Motor neuron (in vitro differentiated cells): Measurements from ENCODE around the gene FGD6. TPM values are rescaled to one million over a fixed set of nuclear protein-coding genes. Genes with fewer than 3 reads are reported as not detected.
"Not testable (repeated sequence)": the region's sequence is repeated elsewhere in the genome, so short reads cannot be mapped to it uniquely, and the experiment has no call there.

ENCODE experiments used
- ATAC-seq, 8 experiments: fragments of 200-7000 bp; cut with Tn5 transposase; replicated peaks in 6 of 8; 2 replicates each; pipeline ENCODE4 v1.8.0; 2021; ENCODE audit warnings: mild to moderate bottlenecking in 8 of 8, moderate library complexity in 8 of 8
- H3K27ac ChIP-seq, 2 donors: fragments of 250-450 bp; sonication (Bioruptor Pico); 2 replicates each; pipeline ENCODE4 v1.9.0; 2021; ENCODE audit warnings: antibody characterized with exemption in 2 of 2, mild to moderate bottlenecking in 2 of 2, moderate library complexity in 1 of 2
- H3K4me1 ChIP-seq, 2 donors: fragments of 250-450 bp; sonication (Bioruptor Pico); replicated peaks in 1 of 2; 2 replicates each; pipeline ENCODE4 v1.6.1; 2021; ENCODE audit warnings: antibody characterized with exemption in 2 of 2, mild to moderate bottlenecking in 2 of 2, moderate library complexity in 1 of 2
- H3K4me3 ChIP-seq, 5 donors: fragments of 250-450 bp; sonication (Bioruptor Pico); 2 replicates each; pipeline ENCODE4 v1.9.0; 2021; ENCODE audit warnings: antibody characterized with exemption in 5 of 5, mild to moderate bottlenecking in 5 of 5, moderate library complexity in 4 of 5
- WGBS, 10 experiments: fragments of 450-650 bp; shearing (Covaris generic); methylation state at CpG; one replicate each; pipeline ENCODE4 v1.0.0; 2022; 5-methylcytosine and 5-hydroxymethylcytosine counted together
- in situ Hi-C, 9 experiments: fragments of 400-800 bp; cut with MboI; loops; one replicate each; pipeline ENCODE4 v1.15.0; 2021; ENCODE audit warnings: low sequenced_read_pairs in 9 of 9, low pct_unique_long_range_greater_than_20kb in 2 of 9; ENCODE audit not compliant: unreplicated experiment in 9 of 9
- total RNA-seq, 8 experiments: library from RNA; unstranded; fragments of 300-600 nt; gene quantifications; 2 replicates each; pipeline versions ENCODE4 v1.2.3 to v1.2.4, GENCODE V29; 2022

The FGD6 gene
- total RNA-seq, 8 experiments from 2014 or later, result 5.0 to 63.9 (median 18.1) TPM

DNA sequence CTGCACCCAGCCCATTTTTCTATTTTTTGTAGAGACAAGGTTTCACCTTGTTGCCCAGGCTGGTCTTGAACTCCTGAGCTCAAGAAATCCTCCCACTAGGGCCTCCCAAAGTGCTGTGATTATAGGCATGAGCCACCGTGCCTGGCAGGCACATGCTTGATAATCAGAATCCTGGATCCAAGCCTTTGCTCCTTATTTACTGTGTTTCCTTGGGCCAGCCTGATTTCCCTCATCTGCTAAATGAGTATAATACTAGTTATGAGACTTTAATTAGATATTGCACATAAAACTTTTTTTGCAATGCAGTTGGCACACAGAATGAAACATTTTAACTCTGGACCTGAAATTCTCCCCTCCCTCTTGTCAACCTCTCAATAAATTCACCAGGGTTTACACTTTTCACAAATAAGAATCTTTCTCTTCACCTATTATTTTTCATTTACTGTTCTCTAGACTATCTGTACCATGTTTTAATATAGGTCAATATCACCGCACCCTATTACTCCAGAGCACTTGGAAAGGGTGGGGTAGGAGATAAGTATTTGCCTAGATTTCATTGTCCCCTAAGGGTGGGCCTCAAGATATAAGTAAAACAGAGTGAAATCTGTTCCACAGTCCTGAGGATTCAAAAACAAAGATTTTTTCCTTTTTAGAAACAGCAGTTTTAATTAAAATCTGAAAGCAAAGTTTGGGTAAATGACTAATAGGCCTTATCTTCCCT is 74.7 kb downstream of the FGD6 start:
- in situ Hi-C loops, result loop anchor here in 1 of 9 experiments (25.0 kb wide), 1 partner anchor 195 kb away; no protein-coding TSS in a partner anchor
- no peak for ATAC-seq
- H3K4me3 ChIP-seq, result no peak overlapping the region
- 33 to 100% (median 100%) methylated on average over 1 to 2 of the region's 2 CpGs; no CpG with 5 or more reads in 1 of the 10 experiments for WGBS, 10 experiments
- H3K4me1 ChIP-seq, result peaks cover 12 to 24% of the 10 kb centered on the region in 2 donors
- H3K27ac ChIP-seq, result no peak overlapping the region

- Histone ChIP-seq H3K27ac (no peak overlapping the region), H3K4me1 (peaks cover 6 to 11% of the 10 kb centered on the region in 2 donors), H3K4me3 (no peak overlapping the region)
- in situ Hi-C loops, result loop anchor here in 1 of 9 experiments (25.0 kb wide), 1 partner anchor 196 kb away; no protein-coding TSS in a partner anchor
- no peak for ATAC-seq
- WGBS, 10 experiments, result 0 to 100% (median 89%) methylated on average over 1 to 4 of the region's 4 CpGs; no CpG with 5 or more reads in 3 of the 10 experiments
Observed at GRCh38 chr12:95141310-95141709, 76.0 kb downstream of the FGD6 start.

DNA sequence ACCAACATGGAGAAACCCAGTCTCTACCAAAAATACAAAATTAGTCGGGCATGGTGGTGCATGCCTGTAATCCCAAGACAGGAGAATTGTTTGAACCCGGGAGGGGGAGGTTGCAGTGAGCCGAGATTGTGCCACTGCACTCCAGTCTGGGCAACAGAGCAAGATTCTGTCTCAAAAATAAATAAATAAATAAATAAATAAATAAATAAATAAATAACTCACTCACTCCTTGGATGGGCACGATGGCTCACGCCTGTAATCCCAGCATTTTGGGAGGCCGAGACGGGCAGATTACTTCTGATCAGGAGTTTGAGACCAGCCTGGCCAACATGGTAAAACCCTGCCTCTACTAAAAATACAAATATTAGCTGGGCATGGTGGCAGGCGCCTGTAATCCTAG is 79.2 kb downstream of the FGD6 start:
- not testable (repeated sequence) for H3K4me1 ChIP-seq, H3K4me3 ChIP-seq, ATAC-seq, H3K27ac ChIP-seq
- in situ Hi-C loops, result loop anchor here in 1 of 9 experiments (25.0 kb wide), 1 partner anchor 199 kb away; no protein-coding TSS in a partner anchor
- WGBS, 10 experiments, result 90 to 100% (median 100%) methylated on average over 1 to 3 of the region's 8 CpGs; no CpG with 5 or more reads in 2 of the 10 experiments

DNA sequence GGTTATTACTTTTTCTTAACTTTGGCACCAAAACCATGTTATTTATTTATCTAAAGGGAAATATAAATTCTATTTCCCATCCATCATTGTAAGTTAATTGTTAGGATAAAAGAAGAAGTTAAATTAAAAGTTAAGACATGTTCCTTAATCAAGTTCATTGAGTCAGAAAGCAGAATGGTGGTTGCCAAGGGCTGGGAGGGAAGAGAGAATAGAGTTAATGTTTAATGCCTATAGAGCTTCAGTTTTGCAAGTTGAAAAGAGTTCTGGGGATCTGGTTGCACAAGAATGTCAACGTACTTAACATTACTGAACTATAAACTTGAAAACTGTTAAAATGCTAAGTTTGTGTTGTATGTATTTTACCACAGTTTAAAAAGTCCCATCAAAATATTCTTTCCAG is 80.7 kb downstream of the FGD6 start:
- in situ Hi-C loops, result loop anchor here in 1 of 9 experiments (25.0 kb wide), 1 partner anchor 201 kb away; no protein-coding TSS in a partner anchor
- Histone ChIP-seq H3K27ac (no peak overlapping the region), H3K4me3 (no peak overlapping the region), H3K4me1 (no peaks in the 10 kb centered on the region)
- 25 to 100% (median 40%) methylated on average over 1 of the region's 1 CpG; no CpG with 5 or more reads in 3 of the 10 experiments for WGBS, 10 experiments
- ATAC-seq, result no peak

DNA sequence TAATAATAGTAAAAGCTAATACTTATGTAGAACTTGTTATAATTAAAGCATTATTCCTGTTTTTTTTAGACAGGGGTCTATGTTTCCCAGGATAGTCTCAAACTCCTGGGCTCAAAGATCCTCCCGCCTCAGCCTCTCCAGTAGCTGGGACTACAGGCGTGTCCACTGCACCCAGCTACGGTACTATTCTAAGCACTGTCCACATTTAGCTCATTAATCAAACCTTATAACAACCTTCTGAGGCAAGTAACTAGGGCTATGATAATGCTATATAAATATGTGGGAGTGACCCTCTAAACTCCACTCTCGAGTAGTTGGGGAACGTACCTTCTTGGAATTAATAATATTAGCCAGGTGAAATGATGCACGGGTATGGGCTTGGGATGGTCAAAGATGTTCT is 83.2 kb downstream of the FGD6 start:
- WGBS, 10 experiments, result 93 to 100% (median 98%) methylated on average over 1 to 6 of the region's 6 CpGs; no CpG with 5 or more reads in 2 of the 10 experiments

GRCh38 chr12:95131589-95132340 is 85.5 kb downstream of the FGD6 start:
- ATAC-seq, result no peak
- Histone ChIP-seq H3K4me3 (no peak overlapping the region), H3K27ac (no peak overlapping the region)

More for the DNA sequence above, 83.2 kb downstream of the FGD6 start:
- in situ Hi-C loops, result loop anchor here in 1 of 9 experiments (25.0 kb wide), 1 partner anchor 203 kb away; no protein-coding TSS in a partner anchor
- no peak for ATAC-seq
- Histone ChIP-seq H3K27ac (no peak overlapping the region), H3K4me1 (no peaks in the 10 kb centered on the region), H3K4me3 (no peak overlapping the region)

DNA sequence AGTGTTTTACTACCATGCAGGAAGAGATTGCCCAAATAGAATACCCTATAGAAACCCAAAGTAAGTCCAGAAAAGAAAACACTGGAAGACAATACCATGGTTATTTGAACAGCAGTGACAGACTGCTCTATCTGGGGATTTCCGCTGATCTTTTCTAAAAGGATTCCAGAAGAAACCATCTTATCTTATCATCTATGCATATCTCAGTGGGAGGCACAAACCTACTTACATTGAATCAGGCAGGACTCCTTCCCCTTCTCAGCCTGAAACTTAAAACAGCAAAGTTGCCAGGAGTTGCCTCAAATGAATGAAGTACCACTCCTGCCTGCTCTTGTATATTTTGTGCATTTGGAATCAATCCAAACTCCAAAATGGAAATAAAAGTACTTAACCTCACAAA is 87.2 kb downstream of the FGD6 start:
- Histone ChIP-seq H3K27ac (no peak overlapping the region), H3K4me1 (no peaks in the 10 kb centered on the region), H3K4me3 (no peak overlapping the region)
- in situ Hi-C loops, result loop anchor here in 1 of 9 experiments (25.0 kb wide), 1 partner anchor 207 kb away; no protein-coding TSS in a partner anchor
- peak in 2 of 8 experiments; percentile 39 to 44 for ATAC-seq
- 80 to 100% (median 85%) methylated on average over 1 of the region's 1 CpG; no CpG with 5 or more reads in 4 of the 10 experiments for WGBS, 10 experiments

More at GRCh38 chr12:95131589-95132340, 85.5 kb downstream of the FGD6 start:
- no peaks in the 10 kb centered on the region for H3K4me1 ChIP-seq
- in situ Hi-C loops, result loop anchor here in 1 of 9 experiments (25.0 kb wide), 1 partner anchor 206 kb away; no protein-coding TSS in a partner anchor
- WGBS, 10 experiments, result 67 to 100% (median 85%) methylated on average over 1 to 9 of the region's 10 CpGs

GRCh38 chr12:95129115-95129514 is 88.2 kb downstream of the FGD6 start:
- no peak overlapping the region for H3K4me3 ChIP-seq
- no peaks in the 10 kb centered on the region for H3K4me1 ChIP-seq
- in situ Hi-C loops, result loop anchor here in 1 of 9 experiments (25.0 kb wide), 1 partner anchor 208 kb away; no protein-coding TSS in a partner anchor
- ATAC-seq, result no peak
- no peak overlapping the region for H3K27ac ChIP-seq
- 67 to 100% (median 96%) methylated on average over 1 to 2 of the region's 2 CpGs; no CpG with 5 or more reads in 2 of the 10 experiments for WGBS, 10 experiments

- H3K27ac ChIP-seq, result no peak overlapping the region
- 62 to 100% (median 86%) methylated on average over 1 to 3 of the region's 3 CpGs; no CpG with 5 or more reads in 2 of the 10 experiments for WGBS, 10 experiments
- in situ Hi-C loops, result loop anchor here in 1 of 9 experiments (25.0 kb wide), 1 partner anchor 211 kb away; no protein-coding TSS in a partner anchor
- no peaks in the 10 kb centered on the region for H3K4me1 ChIP-seq
- ATAC-seq, result no peak
- H3K4me3 ChIP-seq, result no peak overlapping the region
Observed at GRCh38 chr12:95126736-95127135, 90.5 kb downstream of the FGD6 start.

DNA sequence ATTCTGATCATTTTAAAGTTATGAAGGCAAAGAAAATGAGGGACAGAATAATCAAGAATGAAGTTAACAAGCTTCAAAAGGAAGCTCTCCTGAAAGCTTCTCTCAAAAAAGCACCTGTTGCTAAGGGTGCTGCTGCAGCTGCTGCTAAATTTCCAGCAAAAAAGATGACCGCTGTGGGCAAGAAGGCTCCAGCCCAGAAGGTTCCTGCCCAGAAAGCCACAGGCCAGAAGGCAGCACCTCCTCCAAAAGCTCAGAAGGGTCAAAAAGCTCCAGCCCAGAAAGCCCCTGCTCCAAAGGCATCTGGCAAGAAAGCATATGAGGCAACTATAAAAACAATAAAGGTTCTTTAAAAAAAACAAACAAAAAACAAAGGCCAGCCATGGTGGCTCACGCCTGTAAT is 91.2 kb downstream of the FGD6 start:
- H3K4me1 ChIP-seq, result no peaks in the 10 kb centered on the region
- H3K27ac ChIP-seq, result no peak overlapping the region
- H3K4me3 ChIP-seq, result no peak overlapping the region
- in situ Hi-C loops, result loop anchor here in 1 of 9 experiments (25.0 kb wide), 1 partner anchor 211 kb away; no protein-coding TSS in a partner anchor
- no peak for ATAC-seq
- 92 to 100% (median 100%) methylated on average over 1 to 2 of the region's 2 CpGs; no CpG with 5 or more reads in 3 of the 10 experiments for WGBS, 10 experiments

DNA sequence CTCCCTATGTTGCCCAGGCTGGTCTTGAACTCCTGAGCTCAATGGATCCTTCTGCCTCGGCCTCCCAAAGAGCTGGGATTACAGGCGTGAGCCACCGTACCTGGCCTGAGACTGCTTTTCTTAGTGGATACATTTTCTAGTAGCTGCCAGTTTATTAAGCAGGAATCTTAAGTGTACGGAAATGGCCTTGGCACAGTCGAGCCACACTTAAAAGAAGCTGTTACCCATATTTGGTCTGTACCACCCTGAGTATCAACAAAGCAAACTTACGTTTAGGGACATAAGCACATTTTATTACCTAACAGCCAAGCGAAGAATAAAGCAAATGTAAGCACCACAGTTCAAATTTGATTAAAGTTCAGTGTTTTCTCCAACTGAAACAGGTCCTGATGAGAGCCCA is 93.2 kb downstream of the FGD6 start:
- WGBS, 10 experiments, result 92 to 100% (median 97%) methylated on average over 1 to 6 of the region's 7 CpGs; no CpG with 5 or more reads in 1 of the 10 experiments
- no peak for ATAC-seq
- no peak overlapping the region for H3K4me3 ChIP-seq
- in situ Hi-C loops, result loop anchor here in 6 of 9 experiments (25.0 kb wide), 2 partner anchors 213 to 413 kb away; no protein-coding TSS in a partner anchor
- no peak overlapping the region for H3K27ac ChIP-seq
- no peaks in the 10 kb centered on the region for H3K4me1 ChIP-seq

DNA sequence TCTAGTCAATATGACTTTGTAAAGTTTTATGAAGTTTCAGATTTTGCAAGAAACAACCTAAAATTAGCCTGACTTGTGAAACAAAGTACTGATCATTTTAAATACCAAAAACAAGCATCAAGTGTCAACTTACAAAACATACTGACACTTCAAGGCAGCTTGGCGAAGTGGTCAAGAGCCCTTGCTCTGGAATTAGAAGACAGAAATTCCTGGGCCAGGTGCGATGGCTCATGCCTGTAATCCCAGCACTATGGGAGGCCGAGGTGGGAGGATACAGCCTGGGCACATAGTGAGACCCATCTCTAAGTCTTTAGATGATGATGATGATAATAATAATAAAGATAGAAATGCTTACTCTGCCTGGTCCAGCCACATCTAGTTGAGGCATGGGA is 98.5 kb downstream of the FGD6 start:
- in situ Hi-C loops, result loop anchor here in 7 of 9 experiments (10.0 to 25.0 kb wide), 3 partner anchors 219 to 419 kb away; no protein-coding TSS in a partner anchor
- no peak for ATAC-seq
- Histone ChIP-seq H3K4me3 (no peak overlapping the region), H3K4me1 (no peaks in the 10 kb centered on the region), H3K27ac (no peak overlapping the region)
- 50 to 100% (median 100%) methylated on average over 1 to 3 of the region's 3 CpGs; no CpG with 5 or more reads in 3 of the 10 experiments for WGBS, 10 experiments
